K562 (cell line): ENCODE results near the gene LAPTM5. TPM values are rescaled to one million over a fixed set of nuclear protein-coding genes. Genes with fewer than 3 reads are reported as not detected.

Source experiments
- ATAC-seq: fragments of 200-7000 bp; cut with Tn5 transposase; 3 replicates; pipeline ENCODE4 v1.9.1; 2020; ENCODE audit warnings: moderate library complexity
- BruUV-seq: library from RNA; stranded (reverse); fragments of 400-500 nt; replicated peaks from 2 replicates; lab custom pipeline; 2021; lab: Mats Ljungman, UMichigan
- CTCF ChIA-PET: fragments of 300-600 bp; formaldehyde crosslinking; extraction: SDS; loops from one replicate; lab custom pipeline; 2021; ENCODE audit warnings: low intra/inter-chr PET ratio; lab: Yijun Ruan, JAX
- POLR2A ChIA-PET: fragments of 300-600, 350-650 bp; sonication (Branson Sonifier 250); formaldehyde crosslinking; extraction: SDS; loops from one replicate; lab custom pipeline; 2021; ENCODE audit warnings: antibody characterized with exemption, inconsistent platforms; lab: Yijun Ruan, JAX
- DNase-seq, 4 experiments: peaks; one replicate each; pipeline versions ENCODE4 v3.0.0 to v3.0.0-alpha.2; 2011 to 2018; ENCODE audit warnings: low spot score in 3 of 4, mixed read lengths in 3 of 4; ENCODE audit errors: extremely low read depth in 1 of 4
- FAIRE-seq: peaks from 2 replicates; lab custom pipeline; 2011; peaks lifted over from hg19 to GRCh38; lab: Jason Lieb, UNC
- H2AFZ ChIP-seq: 2 replicates; pipeline ENCODE4 v1.6.0; 2011; ENCODE audit warnings: low read depth, low read length, control low read depth, inconsistent platforms
- H3K27ac ChIP-seq: fragments of 200-600 bp; 3 replicates; pipeline ENCODE4 v1.8.0; 2011; ENCODE audit warnings: low read depth, mild to moderate bottlenecking, control low read depth, inconsistent platforms, low read length, moderate library complexity, mixed read lengths; ENCODE audit errors: extremely low read depth
- H3K27me3 ChIP-seq, 2 experiments: fragments of 300-600 bp in 1 of 2; 2 replicates in 1 of 2; 3 replicates in 1 of 2; pipeline versions ENCODE4 v1.6.0 to v1.8.0; 2011; ENCODE audit warnings: inconsistent platforms in 2 of 2, low read length in 2 of 2, mild to moderate bottlenecking in 1 of 2, mixed read lengths in 1 of 2, moderate library complexity in 1 of 2; ENCODE audit not compliant: control insufficient read depth in 2 of 2, insufficient read depth in 2 of 2
- H3K36me3 ChIP-seq: fragments of 300-600 bp; 3 replicates; pipeline ENCODE4 v1.8.0; 2011; ENCODE audit warnings: mild to moderate bottlenecking, low read length, inconsistent platforms; ENCODE audit not compliant: control insufficient read depth, insufficient read depth
- H3K4me1 ChIP-seq, 2 experiments: fragments of 200-600 bp in 1 of 2; replicated peaks in 1 of 2; 2 replicates in 1 of 2; 3 replicates in 1 of 2; pipeline versions ENCODE4 v1.5.1 to v1.8.0; 2011; ENCODE audit warnings: inconsistent platforms in 2 of 2, low read length in 2 of 2, mild to moderate bottlenecking in 1 of 2, mixed read lengths in 1 of 2, moderate library complexity in 1 of 2; ENCODE audit not compliant: control insufficient read depth in 2 of 2, insufficient read depth in 2 of 2
- H3K4me2 ChIP-seq: 2 replicates; pipeline ENCODE4 v1.6.1; 2011; ENCODE audit warnings: low read length, control low read depth, inconsistent platforms, mixed read lengths; ENCODE audit not compliant: insufficient read depth
- H3K4me3 ChIP-seq: fragments of 200-600 bp; sonication (generic), shearing (Covaris generic); 2 replicates; pipeline ENCODE4 v1.5.1; 2016; ENCODE audit warnings: control low read depth, inconsistent platforms
- H3K79me2 ChIP-seq: fragments of 200-600 bp; 3 replicates; pipeline ENCODE4 v1.8.0; 2011; ENCODE audit warnings: low read length, inconsistent platforms; ENCODE audit not compliant: control insufficient read depth, insufficient read depth
- H3K9ac ChIP-seq, 2 experiments: 2 replicates each; pipeline versions ENCODE4 v1.6.0 to v1.6.1; 2011; ENCODE audit warnings: low read depth in 2 of 2, low read length in 2 of 2, control low read depth in 1 of 2, inconsistent platforms in 1 of 2, mild to moderate bottlenecking in 1 of 2, mixed read lengths in 1 of 2; ENCODE audit not compliant: insufficient read depth in 1 of 2
- H3K9me1 ChIP-seq: one replicate; pipeline ENCODE4 v1.6.0; 2011; ENCODE audit warnings: inconsistent platforms, mild to moderate bottlenecking, low read length, moderate library complexity; ENCODE audit not compliant: control insufficient read depth, insufficient read depth
- H3K9me3 ChIP-seq: replicated peaks from 2 replicates; pipeline ENCODE4 v1.5.1; 2011; ENCODE audit warnings: low read depth, low read length, inconsistent platforms; ENCODE audit not compliant: control insufficient read depth, insufficient read depth
- H4K20me1 ChIP-seq: replicated peaks from 2 replicates; pipeline ENCODE4 v1.6.1; 2011; ENCODE audit warnings: low read length, inconsistent platforms, mixed read lengths; ENCODE audit not compliant: control insufficient read depth, insufficient read depth
- DMBX1 ChIP-seq: fragments of 250-450 bp; sonication (Bioruptor Pico); IDR thresholded peaks from 2 replicates; pipeline ENCODE4 v1.8.0; 2022; ENCODE audit warnings: inconsistent platforms, mild to moderate bottlenecking, moderate library complexity, borderline replicate concordance
- NBN ChIP-seq: fragments of 450-650 bp; IDR thresholded peaks from 2 replicates; pipeline ENCODE4 v1.6.1; 2016; ENCODE audit warnings: low read depth, mild to moderate bottlenecking
- NFE2L1 ChIP-seq: fragments of 450-650 bp; IDR thresholded peaks from 2 replicates; pipeline ENCODE4 v1.6.1; 2016; ENCODE audit warnings: missing genetic modification characterization, low read depth, mild to moderate bottlenecking, missing compliant biosample characterization, moderate library complexity, borderline replicate concordance
- RBM25 ChIP-seq: fragments of 200-400 bp; formaldehyde crosslinking; IDR thresholded peaks from 2 replicates; pipeline ENCODE4 v1.6.1; 2018; ENCODE audit warnings: low read length, low read depth, moderate library complexity; ENCODE audit not compliant: severe bottlenecking
- THRA ChIP-seq: fragments of 450-650 bp; IDR thresholded peaks from 2 replicates; pipeline ENCODE4 v1.6.1; 2017; ENCODE audit warnings: mild to moderate bottlenecking, moderate library complexity
- ZFP36 ChIP-seq: fragments of 150-350 bp; IDR thresholded peaks from 2 replicates; pipeline ENCODE4 v1.6.1; 2018; ENCODE audit warnings: low read length, low read depth; ENCODE audit not compliant: partially characterized antibody
- ZKSCAN1 ChIP-seq: fragments of 150-350 bp; IDR thresholded peaks from 2 replicates; pipeline ENCODE4 v1.6.1; 2016; ENCODE audit warnings: low read depth, low read length
- ZNF239 ChIP-seq: fragments of 250-450 bp; sonication (Bioruptor Pico); IDR thresholded peaks from 2 replicates; pipeline ENCODE4 v1.4.0; 2020; ENCODE audit warnings: mild to moderate bottlenecking
- ZNF24 ChIP-seq: fragments of 450-650 bp; IDR thresholded peaks from 2 replicates; pipeline ENCODE4 v1.6.1; 2016
- WGBS: fragments of 100-300 bp; shearing (Covaris generic); methylation state at CpG from one replicate; pipeline ENCODE4 v1.1.6; 2016; ENCODE audit warnings: low coverage, mixed read lengths; ENCODE audit not compliant: insufficient coverage; ENCODE audit errors: missing lambda C conversion rate; 5-methylcytosine and 5-hydroxymethylcytosine counted together
- in situ Hi-C: fragments of 300-500 bp; cut with MboI; formaldehyde crosslinking; loops from 4 replicates; pipeline ENCODE4 v1.15.0; 2018; ENCODE audit warnings: inconsistent platforms, mixed read lengths
- intact Hi-C: fragments of 100-400 bp; cut with micrococcal nuclease; formaldehyde crosslinking; loops from 2 replicates; pipeline ENCODE4 v1.14.2; 2022
- polyA plus RNA-seq, 8 experiments: library from polyadenylated mRNA; depleted of rRNA in 4 of 8; stranded (reverse) in 5 of 8; unstranded in 3 of 8; fragments of >200 nt; fragmentation: Nextera tagmentation in 2 of 8; fragmentation: Illumina TruSeq in 1 of 8; extraction: Ambion mirVana in 2 of 8; extraction: Trizol in 1 of 8; gene quantifications; 2 replicates each; pipeline versions ENCODE4 v1.2.1 to v1.2.3, GENCODE V29; 2011 to 2014; ENCODE audit warnings: inconsistent platforms in 1 of 8, missing spikeins in 1 of 8
- total RNA-seq, 7 experiments: library from RNA; depleted of rRNA in 6 of 7; stranded (reverse); fragments of >200 nt in 6 of 7; fragmentation: Illumina TruSeq in 2 of 7; extraction: Trizol in 2 of 7; gene quantifications; 2 replicates each; pipeline versions ENCODE4 v1.2.1 to v1.2.3, GENCODE V29; 2011 to 2021; ENCODE audit warnings: low replicate concordance in 1 of 7
- TF ChIP-seq, protein P1 (sequence below): fragments of 250-450 bp; sonication (Bioruptor Pico); IDR thresholded peaks from 2 replicates; pipeline ENCODE4 v1.5.0; 2021; ENCODE audit warnings: mild to moderate bottlenecking, borderline replicate concordance

LAPTM5 gene
- total and polyA plus RNA-seq, 9 of the 15 experiments (the other 6 are each of a cell fraction or from before 2014, with no cell fraction given) = 2.4 to 47.3 (median 20.3) TPM

GRCh38 chr1:30738715-30739559 is 18.6 kb downstream of the LAPTM5 start:
- intact Hi-C loops = no loop called here
- CTCF ChIA-PET = no interaction called here

More at GRCh38 chr1:30738715-30739559, 18.6 kb downstream of the LAPTM5 start:
- BruUV-seq = no TSS peak
- DNase-seq (no peak), ATAC-seq (no peak), FAIRE-seq (no peak)
- H3K4me1 ChIP-seq = peaks cover 29 to 44% of the 10 kb centered on the region in 2 experiments
- H3K36me3 ChIP-seq = peaks cover 5% of the 10 kb centered on the region; the same call in 2 of the 3 replicates
- no peak overlapping the region for H3K27ac ChIP-seq
- H3K79me2 ChIP-seq = no peaks in the 10 kb centered on the region
- H3K9me3 ChIP-seq = peaks cover 9% of the 10 kb centered on the region
- no peak overlapping the region for H3K9ac ChIP-seq
- TF ChIP-seq DMBX1 (0 out of 2 replicates have a peak, but pooled peaks have one; percentile 18), ZFP36 (peak; percentile 63), NBN (no peak), ZNF24 (no peak), NFE2L1 (tag) (no peak), RBM25 (peak; percentile 17), ZNF239 (CRISPR knock-in tag) (no peak), THRA (no peak), ZKSCAN1 (peak; percentile 93)
- TF ChIP-seq, protein P1, sequence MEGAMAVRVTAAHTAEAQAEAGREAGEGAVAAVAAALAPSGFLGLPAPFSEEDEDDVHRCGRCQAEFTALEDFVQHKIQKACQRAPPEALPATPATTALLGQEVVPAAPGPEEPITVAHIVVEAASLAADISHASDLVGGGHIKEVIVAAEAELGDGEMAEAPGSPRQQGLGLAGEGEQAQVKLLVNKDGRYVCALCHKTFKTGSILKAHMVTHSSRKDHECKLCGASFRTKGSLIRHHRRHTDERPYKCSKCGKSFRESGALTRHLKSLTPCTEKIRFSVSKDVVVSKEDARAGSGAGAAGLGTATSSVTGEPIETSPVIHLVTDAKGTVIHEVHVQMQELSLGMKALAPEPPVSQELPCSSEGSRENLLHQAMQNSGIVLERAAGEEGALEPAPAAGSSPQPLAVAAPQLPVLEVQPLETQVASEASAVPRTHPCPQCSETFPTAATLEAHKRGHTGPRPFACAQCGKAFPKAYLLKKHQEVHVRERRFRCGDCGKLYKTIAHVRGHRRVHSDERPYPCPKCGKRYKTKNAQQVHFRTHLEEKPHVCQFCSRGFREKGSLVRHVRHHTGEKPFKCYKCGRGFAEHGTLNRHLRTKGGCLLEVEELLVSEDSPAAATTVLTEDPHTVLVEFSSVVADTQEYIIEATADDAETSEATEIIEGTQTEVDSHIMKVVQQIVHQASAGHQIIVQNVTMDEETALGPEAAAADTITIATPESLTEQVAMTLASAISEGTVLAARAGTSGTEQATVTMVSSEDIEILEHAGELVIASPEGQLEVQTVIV (CRISPR knock-in tag) = no peak
- H2AFZ ChIP-seq = no peak overlapping the region
- 87% methylated on average over 10 of the region's 10 CpGs for WGBS
- in situ Hi-C loops = no loop called here
- no peaks in the 10 kb centered on the region for H3K9me1 ChIP-seq
- POLR2A ChIA-PET = interaction anchor here (0.6 to 2.3 kb wide), 3 partner anchors 8 to 40 kb away, joined by 4 to 7 read pairs (median 4); no protein-coding TSS in a partner anchor
- no peak overlapping the region for H3K4me2 ChIP-seq
- H3K4me3 ChIP-seq = no peak overlapping the region
- no peaks in the 10 kb centered on the region for H4K20me1 ChIP-seq
- H3K27me3 ChIP-seq = no peaks in the 10 kb centered on the region
